Fibroblast of skin of scalp (primary cell): ENCODE results near the gene MYO7A.
A peak's percentile ranks its signal among the peaks of the same experiment; 100 is the strongest.

ENCODE experiments used
- DNase-seq: peaks from one replicate; pipeline ENCODE4 v3.0.0-alpha.2; 2013

Gene MYO7A

GRCh38 chr11:77147668-77148321 lies 19.7 kb downstream of the MYO7A start:
- DNase-seq = peak; percentile 23

- no peak for DNase-seq
These were observed 21.1 kb downstream of the MYO7A start for GRCh38 chr11:77148963-77149715.

GRCh38 chr11:77149716-77150392 lies 21.8 kb downstream of the MYO7A start:
- DNase-seq = no peak

- DNase-seq = no peak
These were observed 22.8 kb downstream of the MYO7A start for GRCh38 chr11:77150836-77151235.

GRCh38 chr11:77151804-77152509 lies 23.9 kb downstream of the MYO7A start:
- DNase-seq = peak; percentile 27

- DNase-seq = peak; percentile 26
These were observed 24.8 kb downstream of the MYO7A start for GRCh38 chr11:77152846-77153245.

GRCh38 chr11:77153276-77154185 lies 25.5 kb downstream of the MYO7A start:
- no peak for DNase-seq

- no peak for DNase-seq
These were observed 26.5 kb downstream of the MYO7A start for GRCh38 chr11:77154381-77155081.

- DNase-seq = no peak
These were observed 27.0 kb downstream of the MYO7A start for GRCh38 chr11:77155082-77155475.

- no peak for DNase-seq
These were observed 27.6 kb downstream of the MYO7A start for GRCh38 chr11:77155556-77156130.

GRCh38 chr11:77156396-77157195 lies 28.6 kb downstream of the MYO7A start:
- no peak for DNase-seq

GRCh38 chr11:77158041-77158695 lies 30.1 kb downstream of the MYO7A start:
- DNase-seq = no peak

- DNase-seq = no peak
These were observed 31.3 kb downstream of the MYO7A start for GRCh38 chr11:77159219-77159936.

- DNase-seq = no peak
These were observed 32.0 kb downstream of the MYO7A start for GRCh38 chr11:77159937-77160495.

GRCh38 chr11:77163271-77163670 lies 35.2 kb downstream of the MYO7A start:
- DNase-seq = no peak

- no peak for DNase-seq
These were observed 37.0 kb downstream of the MYO7A start for GRCh38 chr11:77165066-77165465.

- no peak for DNase-seq
These were observed 38.0 kb downstream of the MYO7A start for GRCh38 chr11:77166021-77166420.

- no peak for DNase-seq
These were observed 39.1 kb downstream of the MYO7A start for GRCh38 chr11:77167111-77167626.
